Adrenal gland (tissue), 12 donors: Measurements from ENCODE around the gene FSTL5. TPM values are rescaled to one million over a fixed set of nuclear protein-coding genes. Genes with fewer than 3 reads are reported as not detected.

Experiments used
- DNase-seq, 7 donors: peaks; one replicate each; pipeline ENCODE4 v3.0.0-alpha.2; 2019 to 2020
- H3K27ac ChIP-seq, 5 donors: fragments of 200-600 bp; sonication (generic) in 4 of 5; 1 replicate in 3 of 5; 2 replicates in 2 of 5; pipeline versions ENCODE4 v1.5.1 to v1.8.0; 2016 to 2020; ENCODE audit warnings: mild to moderate bottlenecking in 1 of 5
- H3K27me3 ChIP-seq: fragments of 200-600 bp; 2 replicates; pipeline ENCODE4 v1.8.0; 2021
- H3K36me3 ChIP-seq, 2 donors: fragments of 200-600 bp; replicated peaks in 1 of 2; 1 replicate in 1 of 2; 2 replicates in 1 of 2; pipeline versions ENCODE4 v1.5.1 to v1.8.0; 2018 to 2022
- H3K4me1 ChIP-seq, 2 donors: fragments of 200-600 bp; replicated peaks in 1 of 2; 1 replicate in 1 of 2; 2 replicates in 1 of 2; pipeline versions ENCODE4 v1.5.1 to v1.8.0; 2018 to 2021
- H3K4me3 ChIP-seq, 4 donors: fragments of 200-600 bp; sonication (generic) in 3 of 4; one replicate each; pipeline ENCODE4 v1.5.1; 2016 to 2018
- H3K9me3 ChIP-seq, 3 donors: fragments of 200-600 bp; sonication (generic) in 1 of 3; replicated peaks in 1 of 3; 1 replicate in 2 of 3; 2 replicates in 1 of 3; pipeline versions ENCODE4 v1.5.1 to v1.8.0; 2016 to 2021
- CTCF ChIP-seq, 6 experiments: fragments of 450-650 bp in 4 of 6; fragments of 200-600 bp in 2 of 6; sonication (generic) in 1 of 6; IDR thresholded peaks; 1 replicate in 5 of 6; 2 replicates in 1 of 6; pipeline versions ENCODE4 v1.5.1 to v1.8.0; 2016 to 2021; ENCODE audit warnings: antibody characterized with exemption in 6 of 6, mild to moderate bottlenecking in 2 of 6, moderate library complexity in 1 of 6
- POLR2A ChIP-seq, 2 donors: fragments of 450-650 bp; IDR thresholded peaks; one replicate each; pipeline ENCODE4 v1.6.1; 2017; ENCODE audit warnings: antibody characterized with exemption in 2 of 2, mild to moderate bottlenecking in 2 of 2, moderate library complexity in 1 of 2
- WGBS, 4 donors: extraction: QIAGEN DNeasy Blood & Tissue Kit in 2 of 4; methylation state at CpG; one replicate each; pipeline versions ENCODE4 v1.1.5 to v1.1.7; 2013 to 2017; 5-methylcytosine and 5-hydroxymethylcytosine counted together
- intact Hi-C, 2 donors: fragments of 100-400 bp; cut with DNase I; formaldehyde crosslinking; loops; one replicate each; pipeline versions ENCODE4 v1.14.1 to v1.15.0; 2022 to 2023
- polyA plus RNA-seq, 3 donors: library from polyadenylated mRNA; stranded (reverse); fragments of 200-250 nt in 2 of 3; fragments of 350-450 nt in 1 of 3; fragmentation: Illumina TruSeq in 1 of 3; extraction: RNeasy Lipid Tissue Mini Kit (QIAGEN cat#74804) in 1 of 3; gene quantifications; one replicate each; pipeline ENCODE4 v1.2.3, GENCODE V29; 2013 to 2014
- total RNA-seq, 9 donors: library from RNA; depleted of rRNA in 4 of 9; stranded (reverse); fragments of >200 nt in 4 of 9; fragments of 120-200 nt in 1 of 9; fragmentation: NEBNext Ultra II Directional in 1 of 9; extraction: Animal tissue kit (Norgen Biotek cat#: 25700) in 1 of 9; gene quantifications; one replicate each; pipeline versions ENCODE4 v1.1.0 to v1.2.4, GENCODE V29; 2013 to 2023
- donor health status: healthy with polysubstance abuse.
- donor health status: Bipolar disorder and iron deficiency.
- donor health status: DM: yes; HTN: yes; CAD: no.
- donor health status: DM: no; HTN: no; CAD: no.
- donor health status: DM: no; HTN: no; CAD: no.
- donor health status: DM: yes; HTN: yes; CAD: no.

Gene FSTL5
- total and polyA plus RNA-seq, 12 donors = 0.10 to 7.7 (median 0.64) TPM; not detected in 3

DNA sequence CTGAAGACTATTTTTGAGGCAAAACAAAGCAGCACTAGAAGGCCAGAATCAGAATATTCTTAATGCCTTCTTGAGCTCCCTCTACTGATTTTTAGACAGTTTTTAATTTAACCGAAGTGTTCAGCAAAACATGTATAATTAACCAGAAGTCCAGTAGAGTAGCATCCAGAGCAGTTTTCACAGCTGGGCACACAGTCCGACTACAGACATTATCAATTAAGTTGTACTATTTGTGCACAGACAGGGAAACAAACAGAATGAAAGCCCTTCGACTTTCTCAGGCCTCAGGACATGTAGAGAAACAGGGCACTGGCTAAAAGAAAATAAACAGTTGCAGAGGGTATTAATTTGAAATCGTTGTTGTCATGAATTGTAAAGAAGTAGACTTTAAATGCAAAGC lies 11.9 kb downstream of the FSTL5 start:
- Histone ChIP-seq H3K27ac (no peak overlapping the region), H3K9me3 (no peaks in the 10 kb centered on the region), H3K36me3 (no peaks in the 10 kb centered on the region), H3K27me3 (no peaks in the 10 kb centered on the region), H3K4me1 (no peaks in the 10 kb centered on the region), H3K4me3 (no peak overlapping the region)
- 44 to 52% (median 45%) methylated on average over 4 of the region's 4 CpGs for WGBS, 4 donors
- intact Hi-C loops = no loop called here
- no peak for DNase-seq
- TF ChIP-seq POLR2A (IDR thresholded peaks at IDR 0.05) = no peak

DNA sequence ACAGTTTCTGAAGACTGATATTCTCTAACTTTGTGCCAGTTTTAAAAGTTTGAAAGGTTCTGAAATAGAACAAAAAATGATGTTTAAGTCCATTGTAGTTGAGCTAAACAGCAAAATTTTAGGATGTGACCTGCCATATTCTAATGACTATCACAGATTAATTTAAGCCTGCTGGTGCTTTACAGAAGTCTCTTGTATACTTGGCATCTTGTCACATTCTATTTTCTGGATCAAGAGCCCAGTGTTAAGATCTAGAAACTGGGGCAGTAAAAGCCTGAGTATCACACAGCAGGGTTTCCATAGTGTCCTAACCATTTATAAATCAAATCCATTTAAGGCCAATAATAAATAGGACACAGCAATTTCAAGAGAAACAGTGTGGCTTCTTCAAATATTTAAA lies 12.4 kb downstream of the FSTL5 start:
- H3K4me1 ChIP-seq = no peaks in the 10 kb centered on the region
- no peaks in the 10 kb centered on the region for H3K36me3 ChIP-seq
- TF ChIP-seq CTCF (IDR thresholded peaks at IDR 0.05) = no peak
- no peak for TF ChIP-seq POLR2A (IDR thresholded peaks at IDR 0.05)
- no peak overlapping the region for H3K27ac ChIP-seq
- intact Hi-C loops = no loop called here
- DNase-seq = no peak
- no peaks in the 10 kb centered on the region for H3K9me3 ChIP-seq
- H3K27me3 ChIP-seq = no peaks in the 10 kb centered on the region
- no peak overlapping the region for H3K4me3 ChIP-seq

- H3K27ac ChIP-seq = no peak overlapping the region
- TF ChIP-seq POLR2A (IDR thresholded peaks at IDR 0.05) (no peak), CTCF (IDR thresholded peaks at IDR 0.05) (no peak)
- H3K36me3 ChIP-seq = no peaks in the 10 kb centered on the region
Observed at GRCh38 chr4:162149644-162150043, 14.2 kb downstream of the FSTL5 start.

DNA sequence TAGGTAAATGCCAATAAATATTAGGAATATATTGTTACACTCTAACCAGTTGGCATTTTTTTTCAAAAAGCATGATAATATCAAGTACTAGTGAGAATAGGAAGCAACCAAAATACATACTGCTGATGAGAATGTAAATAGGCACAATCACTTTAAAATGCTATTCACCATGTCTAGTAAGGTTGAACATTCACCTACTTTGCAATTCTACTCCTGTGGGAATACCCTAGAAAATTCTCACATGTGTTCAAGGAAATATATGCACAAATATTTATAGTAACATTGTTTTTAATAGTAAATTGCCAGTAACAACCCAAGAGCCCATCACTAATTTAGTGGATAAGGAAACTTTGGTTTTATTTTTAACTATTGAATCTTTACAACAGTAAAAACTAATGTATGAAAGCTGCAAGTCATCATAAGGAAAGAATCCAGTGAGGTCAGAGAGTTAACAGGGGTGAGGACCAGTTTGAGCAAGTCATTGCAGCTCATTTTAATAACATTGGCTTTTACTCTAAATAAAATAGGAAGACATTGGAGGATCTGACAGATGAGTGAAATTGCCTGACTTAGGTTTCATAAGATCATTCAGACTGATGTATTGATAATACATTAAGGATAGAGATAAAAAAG lies 23.6 kb downstream of the FSTL5 start:
- H3K4me1 ChIP-seq = no peaks in the 10 kb centered on the region
- DNase-seq = no peak
- no peaks in the 10 kb centered on the region for H3K36me3 ChIP-seq
- H3K4me3 ChIP-seq = no peak overlapping the region
- H3K9me3 ChIP-seq = no peaks in the 10 kb centered on the region
- intact Hi-C loops = no loop called here
- no peak overlapping the region for H3K27ac ChIP-seq
- no peaks in the 10 kb centered on the region for H3K27me3 ChIP-seq
- TF ChIP-seq POLR2A (IDR thresholded peaks at IDR 0.05) (no peak), CTCF (IDR thresholded peaks at IDR 0.05) (no peak)

More at GRCh38 chr4:162149644-162150043, 14.2 kb downstream of the FSTL5 start:
- 66 to 83% (median 73%) methylated on average over 2 of the region's 2 CpGs for WGBS, 4 donors
- H3K4me3 ChIP-seq = no peak overlapping the region
- DNase-seq = no peak
- no peaks in the 10 kb centered on the region for H3K9me3 ChIP-seq
- no peaks in the 10 kb centered on the region for H3K27me3 ChIP-seq
- intact Hi-C loops = no loop called here
- no peaks in the 10 kb centered on the region for H3K4me1 ChIP-seq

- no peak overlapping the region for H3K4me3 ChIP-seq
- H3K36me3 ChIP-seq = no peaks in the 10 kb centered on the region
- no peaks in the 10 kb centered on the region for H3K4me1 ChIP-seq
- DNase-seq = no peak
- 53 to 68% (median 60%) methylated on average over 2 of the region's 2 CpGs for WGBS, 4 donors
- H3K27ac ChIP-seq = no peak overlapping the region
- no peaks in the 10 kb centered on the region for H3K27me3 ChIP-seq
- no peak for TF ChIP-seq CTCF (IDR thresholded peaks at IDR 0.05)
- no peak for TF ChIP-seq POLR2A (IDR thresholded peaks at IDR 0.05)
- intact Hi-C loops = no loop called here
- no peaks in the 10 kb centered on the region for H3K9me3 ChIP-seq
Observed at GRCh38 chr4:162139412-162139811, 24.4 kb downstream of the FSTL5 start.
